ENCODE results near the gene PLA2G4E. TPM values are rescaled to one million over a fixed set of nuclear protein-coding genes. Genes with fewer than 3 reads are reported as not detected.

PLA2G4E gene
- total and polyA plus RNA-seq, 2 of the 13 experiments (the other 11 are each of a cell fraction or from before 2014, with no cell fraction given) = not detected

DNA sequence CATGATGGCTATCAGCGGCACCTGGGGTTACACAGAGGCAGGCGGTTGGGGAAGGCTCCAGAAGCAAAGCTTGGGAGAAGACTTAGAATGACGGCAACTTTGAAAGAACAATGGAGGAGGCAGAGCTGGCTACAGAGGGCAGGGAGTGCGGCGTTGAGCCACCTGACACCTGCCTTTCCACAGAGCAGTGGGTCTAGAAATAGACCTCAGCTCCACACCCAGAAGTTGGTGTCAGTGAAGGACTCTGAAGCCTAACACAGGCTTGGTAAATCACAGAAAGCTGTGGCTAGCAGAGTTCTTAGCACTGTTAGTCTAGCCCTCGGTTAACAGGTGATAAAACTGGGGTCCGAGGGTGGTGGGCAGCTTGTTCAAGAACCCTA, 25.4 kb downstream of the PLA2G4E start:
- no peak overlapping the region for H3K4me3 ChIP-seq (replicated peaks in 1 of 3; ENCODE audit: insufficient read depth in 1 of 3, low read depth in 2 of 3, low read length in 3 of 3)
- no peak overlapping the region for H3K4me2 ChIP-seq (ENCODE audit: low read depth, low read length)
- intact Hi-C loops (cut with micrococcal nuclease; ENCODE audit: unreplicated experiment) (no loop called here), in situ Hi-C loops (cut with HindIII; ENCODE audit: extremely low pct_ligation_motif_present, low pct_unique_long_range_greater_than_20kb) (no loop called here)
- H3K4me1 ChIP-seq (ENCODE audit: insufficient read depth, low read length) = peaks cover 9% of the 10 kb centered on the region; the same call in 1 of the 2 replicates
- FAIRE-seq (no peak), ATAC-seq (no peak), DNase-seq (ENCODE audit: low spot score) (no peak)
- ChIA-PET POLR2A (no interaction called here), CTCF (ENCODE audit: low intra/inter-chr PET ratio, low total read pairs) (no interaction called here)
- peaks cover 5 to 40% of the 10 kb centered on the region in 2 experiments; a peak in 3 of 5 replicates for H3K27me3 ChIP-seq (ENCODE audit: control insufficient read depth in 1 of 2, insufficient read depth in 2 of 2, low read length in 2 of 2)
- TF ChIP-seq ZNF501 (CRISPR knock-in tag; IDR thresholded peaks at IDR 0.05) (no peak), KDM1A (CRISPR knock-in tag; IDR thresholded peaks at IDR 0.05) (no peak), ZSCAN25 (CRISPR knock-in tag; IDR thresholded peaks at IDR 0.05) (no peak), BHLHE40 (IDR thresholded peaks at IDR 0.05; ENCODE audit: low read length) (no peak), HNRNPH1 (optimal IDR thresholded peaks at IDR 0.05; ENCODE audit: low read depth, low read length) (no peak), MEIS2 (CRISPR knock-in tag; IDR thresholded peaks at IDR 0.05) (no peak), NCOR1 (IDR thresholded peaks at IDR 0.05; ENCODE audit: borderline replicate concordance, low read length) (no peak), PHF5A (CRISPR knock-in tag; IDR thresholded peaks at IDR 0.05; ENCODE audit: low read depth, unreplicated experiment) (no peak), MIXL1 (CRISPR knock-in tag; IDR thresholded peaks at IDR 0.05) (no peak), SATB2 (CRISPR knock-in tag; IDR thresholded peaks at IDR 0.05) (no peak), EP300 (IDR thresholded peaks at IDR 0.05; ENCODE audit: low read depth in 2 of 2, low read length in 2 of 2) (no peak), EP300 (CRISPR knock-in tag; IDR thresholded peaks at IDR 0.05; ENCODE audit: borderline replicate concordance) (no peak), ZFP36L1 (CRISPR knock-in tag; IDR thresholded peaks at IDR 0.05) (no peak), ZNF143 (CRISPR knock-in tag; IDR thresholded peaks at IDR 0.05) (no peak)
- TF ChIP-seq, protein P1, sequence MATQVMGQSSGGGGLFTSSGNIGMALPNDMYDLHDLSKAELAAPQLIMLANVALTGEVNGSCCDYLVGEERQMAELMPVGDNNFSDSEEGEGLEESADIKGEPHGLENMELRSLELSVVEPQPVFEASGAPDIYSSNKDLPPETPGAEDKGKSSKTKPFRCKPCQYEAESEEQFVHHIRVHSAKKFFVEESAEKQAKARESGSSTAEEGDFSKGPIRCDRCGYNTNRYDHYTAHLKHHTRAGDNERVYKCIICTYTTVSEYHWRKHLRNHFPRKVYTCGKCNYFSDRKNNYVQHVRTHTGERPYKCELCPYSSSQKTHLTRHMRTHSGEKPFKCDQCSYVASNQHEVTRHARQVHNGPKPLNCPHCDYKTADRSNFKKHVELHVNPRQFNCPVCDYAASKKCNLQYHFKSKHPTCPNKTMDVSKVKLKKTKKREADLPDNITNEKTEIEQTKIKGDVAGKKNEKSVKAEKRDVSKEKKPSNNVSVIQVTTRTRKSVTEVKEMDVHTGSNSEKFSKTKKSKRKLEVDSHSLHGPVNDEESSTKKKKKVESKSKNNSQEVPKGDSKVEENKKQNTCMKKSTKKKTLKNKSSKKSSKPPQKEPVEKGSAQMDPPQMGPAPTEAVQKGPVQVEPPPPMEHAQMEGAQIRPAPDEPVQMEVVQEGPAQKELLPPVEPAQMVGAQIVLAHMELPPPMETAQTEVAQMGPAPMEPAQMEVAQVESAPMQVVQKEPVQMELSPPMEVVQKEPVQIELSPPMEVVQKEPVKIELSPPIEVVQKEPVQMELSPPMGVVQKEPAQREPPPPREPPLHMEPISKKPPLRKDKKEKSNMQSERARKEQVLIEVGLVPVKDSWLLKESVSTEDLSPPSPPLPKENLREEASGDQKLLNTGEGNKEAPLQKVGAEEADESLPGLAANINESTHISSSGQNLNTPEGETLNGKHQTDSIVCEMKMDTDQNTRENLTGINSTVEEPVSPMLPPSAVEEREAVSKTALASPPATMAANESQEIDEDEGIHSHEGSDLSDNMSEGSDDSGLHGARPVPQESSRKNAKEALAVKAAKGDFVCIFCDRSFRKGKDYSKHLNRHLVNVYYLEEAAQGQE (IDR thresholded peaks at IDR 0.05; ENCODE audit: borderline replicate concordance in 1 of 2, low read depth in 1 of 2, low read length in 2 of 2) = no peak
- no peaks in the 10 kb centered on the region for H3K9me3 ChIP-seq (ENCODE audit: low read length)
- H3K27ac ChIP-seq (ENCODE audit: extremely low read length, insufficient read depth, low read length) = no peak overlapping the region
- H2AFZ ChIP-seq (ENCODE audit: low read length) = no peak overlapping the region
- H3K36me3 ChIP-seq (replicated peaks in 1 of 2; ENCODE audit: control insufficient read depth in 1 of 2, insufficient read depth in 2 of 2, low read length in 2 of 2) = no peaks in the 10 kb centered on the region
- H4K20me1 ChIP-seq (ENCODE audit: insufficient read depth, low read length) = no peaks in the 10 kb centered on the region
- no TSS peak for BruUV-seq (replicated peaks)
- 84% methylated on average over 4 of the region's 7 CpGs for WGBS (ENCODE audit: low lambda C conversion rate)
- H3K9ac ChIP-seq (ENCODE audit: insufficient read depth, low read depth, low read length) = no peak overlapping the region
- no peaks in the 10 kb centered on the region for H3K79me2 ChIP-seq (ENCODE audit: insufficient read depth, low read length)

Data from HepG2 (cell line).